OCI-LY7 (cell line): ENCODE data around the gene TAF10. TPM values are rescaled to one million over a fixed set of nuclear protein-coding genes. Genes with fewer than 3 reads are reported as not detected.
A peak's percentile ranks its signal among the peaks of the same experiment; 100 is the strongest.

Experiments
- Bru-seq: library from RNA; stranded (reverse); fragments of 400-500 nt; gene quantifications from one replicate; lab custom pipeline; 2021; lab: Mats Ljungman, UMichigan
- BruChase-seq, 2 experiments: library from RNA; stranded (reverse); fragments of 400-500 nt; gene quantifications; one replicate each; lab custom pipeline; 2021; lab: Mats Ljungman, UMichigan
- BruUV-seq: library from RNA; stranded (reverse); fragments of 400-500 nt; replicated peaks from 2 replicates; lab custom pipeline; 2021; lab: Mats Ljungman, UMichigan
- CTCF ChIA-PET: fragments of 300-600 bp; sonication (Branson Sonifier 250); formaldehyde crosslinking; loops from one replicate; lab custom pipeline; 2022; ENCODE audit warnings: antibody characterized with exemption; ENCODE audit not compliant: unreplicated experiment; lab: Charles Lee
- POLR2A ChIA-PET: fragments of 300-600 bp; sonication (Branson Sonifier 250); formaldehyde crosslinking; loops from one replicate; lab custom pipeline; 2022; ENCODE audit warnings: antibody characterized with exemption; lab: Charles Lee
- DNase-seq: peaks from one replicate; pipeline ENCODE4 v3.0.0-alpha.2; 2015; ENCODE audit warnings: low spot score
- H2AFZ ChIP-seq: fragments of 200-600 bp; sonication (generic), shearing (Covaris generic); 2 replicates; pipeline ENCODE4 v1.6.1; 2014; ENCODE audit warnings: mild to moderate bottlenecking, antibody characterized with exemption, low read length, moderate library complexity
- H3K27ac ChIP-seq: fragments of 200-600 bp; sonication (generic); 2 replicates; pipeline ENCODE4 v1.5.1; 2014; ENCODE audit warnings: mixed run types, low read depth, mild to moderate bottlenecking, moderate library complexity, low read length, inconsistent platforms; ENCODE audit not compliant: poor library complexity, severe bottlenecking
- H3K36me3 ChIP-seq: fragments of 200-600 bp; sonication (generic); 2 replicates; pipeline ENCODE4 v1.6.1; 2014; ENCODE audit warnings: mild to moderate bottlenecking, antibody characterized with exemption, low read length, moderate library complexity, mixed read lengths; ENCODE audit not compliant: insufficient read depth
- H3K4me1 ChIP-seq: fragments of 200-600 bp; sonication (generic); 2 replicates; pipeline ENCODE4 v1.5.1; 2014; ENCODE audit warnings: mild to moderate bottlenecking, low read length; ENCODE audit not compliant: insufficient read depth, poor library complexity, severe bottlenecking
- H3K4me2 ChIP-seq: fragments of 200-600 bp; sonication (generic); 2 replicates; pipeline ENCODE4 v1.6.1; 2014; ENCODE audit warnings: mild to moderate bottlenecking, low read length
- H3K4me3 ChIP-seq: fragments of 200-600 bp; sonication (generic); 2 replicates; pipeline ENCODE4 v1.5.1; 2014; ENCODE audit warnings: mild to moderate bottlenecking, low read depth, low read length; ENCODE audit not compliant: poor library complexity, severe bottlenecking
- H3K79me2 ChIP-seq: fragments of 200-600 bp; sonication (generic); 2 replicates; pipeline ENCODE4 v1.6.1; 2016; ENCODE audit warnings: low read depth, mild to moderate bottlenecking, low read length, moderate library complexity, mixed read lengths; ENCODE audit not compliant: insufficient read depth
- H3K9me2 ChIP-seq: fragments of 200-600 bp; sonication (generic); 2 replicates; pipeline ENCODE4 v1.6.1; 2016; ENCODE audit warnings: mild to moderate bottlenecking, low read length, mixed read lengths; ENCODE audit not compliant: insufficient read depth
- H3K9me3 ChIP-seq: fragments of 200-600 bp; sonication (generic); 2 replicates; pipeline ENCODE4 v1.6.1; 2014; ENCODE audit warnings: mild to moderate bottlenecking, mixed run types, low read length, mixed read lengths
- H4K20me1 ChIP-seq: fragments of 200-600 bp; sonication (generic); 2 replicates; pipeline ENCODE4 v1.6.1; 2014; ENCODE audit warnings: mild to moderate bottlenecking, antibody characterized with exemption, low read length, moderate library complexity, mixed read lengths; ENCODE audit not compliant: insufficient read depth
- CTCF ChIP-seq: fragments of 200-600 bp; sonication (generic); conservative IDR thresholded peaks from 2 replicates; pipeline ENCODE4 v1.5.1; 2014; ENCODE audit warnings: mild to moderate bottlenecking, antibody characterized with exemption, low read length, moderate library complexity, mixed read lengths
- EZH2phosphoT487 ChIP-seq: fragments of 200-600 bp; sonication (generic); IDR thresholded peaks from 2 replicates; pipeline ENCODE4 v1.6.1; 2018; ENCODE audit warnings: low read depth, borderline replicate concordance, mild to moderate bottlenecking, mixed run types, antibody characterized with exemption, low read length, moderate library complexity, mixed read lengths
- intact Hi-C: fragments of 100-400 bp; cut with micrococcal nuclease; formaldehyde crosslinking; loops from one replicate; pipeline ENCODE4 v1.10.0; 2022; ENCODE audit not compliant: unreplicated experiment
- long read RNA-seq: library from polyadenylated mRNA; stranded (forward); transcript quantifications from one replicate; pipeline ENCODE4 v2.0.0, GENCODE V29; 2022
- total RNA-seq, 2 experiments: library from RNA; depleted of rRNA in 1 of 2; stranded (reverse); fragments of >200 nt in 1 of 2; shearing (Covaris generic) in 1 of 2; gene quantifications; 2 replicates each; pipeline ENCODE4 v1.2.3, GENCODE V29; 2014 to 2022

Gene TAF10
- total RNA-seq (2014; rRNA removed; shearing (Covaris generic)) (97.0 and 117 TPM in 2 replicates), total RNA-seq (2022) (139 and 146 TPM in 2 replicates), Bru-seq, nascent RNA (percentile 62 among the genes with signal in this experiment), BruChase-seq, experiment 1, labeled RNA remaining after a 6-hour chase (percentile 65 among the genes with signal in this experiment), BruChase-seq, experiment 2, labeled RNA remaining after a 2-hour chase (percentile 60 among the genes with signal in this experiment)
- long read RNA-seq, full-length matches to known transcripts = 44 of 65 reads
- long read RNA-seq, partial matches to known transcripts = 13 of 65 reads
- long read RNA-seq, other reads (novel, unspliced or antisense) = 8 of 65 reads

DNA sequence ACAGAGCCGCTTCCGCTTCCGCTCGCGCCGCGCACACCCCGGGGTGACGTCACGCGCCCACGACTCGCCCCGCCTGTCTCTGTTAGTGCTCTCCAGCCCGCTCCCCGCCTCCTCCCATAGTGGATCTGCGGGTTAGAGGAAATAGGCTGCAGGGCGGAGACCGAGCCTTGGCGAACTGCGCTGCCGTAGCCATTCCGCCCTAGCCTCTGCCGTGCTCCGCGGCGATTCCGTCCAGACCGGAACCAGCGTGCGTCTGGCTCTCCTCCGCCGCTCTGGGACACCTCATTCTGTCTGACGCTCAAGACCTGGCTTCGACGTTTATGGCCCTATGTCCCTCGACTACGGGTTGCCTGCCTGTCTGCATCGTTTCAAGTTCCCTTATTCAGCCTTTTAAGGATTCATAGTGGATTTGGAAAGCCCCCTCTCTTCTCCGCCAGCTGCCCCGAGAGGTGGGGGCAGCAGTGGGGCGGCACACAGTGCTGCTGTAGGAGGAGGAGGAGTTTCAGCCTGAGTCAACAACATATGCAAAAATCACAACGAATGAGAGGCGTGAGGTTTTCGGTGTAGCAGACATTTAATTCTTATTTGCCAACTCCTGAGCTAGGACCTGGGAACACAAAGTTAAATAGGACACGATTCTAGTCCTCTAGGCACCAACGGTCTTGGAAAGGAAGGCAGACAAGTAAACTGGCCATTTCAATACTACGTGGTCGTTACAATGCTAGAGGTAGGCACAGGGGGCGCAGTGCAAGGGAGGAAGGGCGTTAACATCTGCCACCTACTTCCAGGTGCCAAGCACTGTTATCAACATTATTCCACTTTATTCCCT is at the start of gene TAF10:
Gene TAF10, minus strand, starts transcription at position 4 of the 829 bp plus-strand sequence. CDS start 27 bp downstream, outside the sequence.
- Histone ChIP-seq H3K36me3 (peaks cover 46% of the 10 kb centered on the region), H3K27ac (peak within 1 kb of the TSS; percentile 89), H3K4me2 (peak within 1 kb of the TSS; percentile 93), H3K9me3 (no peaks in the 10 kb centered on the region), H2AFZ (peak within 1 kb of the TSS; percentile 87; the same call in 1 of the 2 replicates), H4K20me1 (peaks cover 9% of the 10 kb centered on the region; the same call in 1 of the 2 replicates), H3K4me1 (peaks cover 27% of the 10 kb centered on the region), H3K9me2 (no peaks in the 10 kb centered on the region), H3K4me3 (peak within 1 kb of the TSS; percentile 87), H3K79me2 (peaks cover 12% of the 10 kb centered on the region; the same call in 1 of the 2 replicates)
- intact Hi-C loops = loop anchor here (1.0 to 2.0 kb wide), 2 partner anchors 34 to 71 kb away; partner anchors contain the start of gene MRPL17
- CTCF ChIA-PET = interaction anchor here (0.6 to 1.5 kb wide), 5 partner anchors 8 to 71 kb away, joined by 3 to 8 read pairs (median 3); partner anchors contain the start of gene MRPL17
- POLR2A ChIA-PET = interaction anchor here (0.6 to 2.2 kb wide), 16 partner anchors 8 to 1377 kb away, joined by 3 to 22 read pairs (median 4); partner anchors contain the start of gene MRPL17
- DNase-seq = peak; percentile 96
- no peak for TF ChIP-seq EZH2phosphoT487
- TF ChIP-seq CTCF = peak; percentile 83
- BruUV-seq = TSS peak; percentile 67

DNA sequence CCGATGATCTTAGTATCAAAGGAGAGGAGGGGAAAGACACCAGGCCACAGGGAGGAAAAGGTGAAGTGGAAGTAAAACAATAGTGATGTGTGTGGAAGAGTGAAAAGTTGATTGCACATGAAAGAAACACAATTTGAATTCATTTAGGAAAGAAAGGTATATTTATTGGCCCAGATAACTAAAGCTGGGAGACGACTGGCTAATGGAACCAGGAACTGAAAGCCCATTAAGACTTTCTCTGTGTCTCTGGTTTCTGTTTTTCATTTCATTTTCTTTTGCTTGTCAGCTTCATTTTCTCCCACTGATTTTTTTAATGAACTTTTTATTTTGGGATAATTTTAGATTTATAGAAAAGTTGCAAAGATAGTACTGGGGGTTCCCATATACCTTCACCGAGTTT is 48.7 kb upstream of the TAF10 start:
- no peak for DNase-seq
- Histone ChIP-seq H3K4me2 (no peak overlapping the region), H3K79me2 (no peaks in the 10 kb centered on the region), H3K36me3 (no peaks in the 10 kb centered on the region), H2AFZ (no peak overlapping the region), H3K27ac (no peak overlapping the region), H3K4me3 (no peak overlapping the region), H3K9me3 (no peaks in the 10 kb centered on the region), H3K4me1 (no peaks in the 10 kb centered on the region), H3K9me2 (no peaks in the 10 kb centered on the region), H4K20me1 (no peaks in the 10 kb centered on the region)
- no peak for TF ChIP-seq CTCF
- intact Hi-C loops = no loop called here
- no TSS peak for BruUV-seq
- ChIA-PET CTCF (no interaction called here), POLR2A (interaction anchor here (0.7 to 1.8 kb wide), 6 partner anchors 11 to 105 kb away, joined by 3 to 5 read pairs (median 4); no protein-coding TSS in a partner anchor)
